SK-N-SH treated with all-trans-retinoic acid at 6 μM for 48 hours (cell line): ENCODE measurements around the gene VPREB1.
"Not testable (repeated sequence)": the region's sequence is repeated elsewhere in the genome, so short reads cannot be mapped to it uniquely, and the experiment has no call there.

Source experiments
- ATAC-seq: fragments of 200-7000 bp; cut with Tn5 transposase; 3 replicates; pipeline ENCODE4 v1.9.1; 2020; ENCODE audit warnings: mild to moderate bottlenecking, moderate library complexity

The VPREB1 gene

DNA sequence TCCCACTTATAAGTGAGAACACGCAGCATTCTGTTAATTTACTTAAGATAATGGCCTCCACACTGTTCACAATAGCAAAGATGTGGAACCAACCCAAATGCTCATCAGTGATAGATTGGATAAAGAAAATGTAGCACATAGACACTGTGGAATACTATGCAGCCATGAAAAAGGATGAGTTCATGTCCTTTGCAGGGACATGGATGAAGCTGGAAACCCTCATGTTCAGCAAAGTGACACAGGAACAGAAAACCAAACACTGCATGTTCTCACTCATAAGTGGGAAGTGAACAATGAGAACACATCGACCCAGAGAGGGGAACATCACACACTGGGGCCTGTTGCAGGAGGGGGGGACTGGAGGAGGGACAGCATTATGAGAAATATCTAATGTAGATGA, 15.6 kb downstream of the VPREB1 start:
- not testable (repeated sequence) for ATAC-seq

DNA sequence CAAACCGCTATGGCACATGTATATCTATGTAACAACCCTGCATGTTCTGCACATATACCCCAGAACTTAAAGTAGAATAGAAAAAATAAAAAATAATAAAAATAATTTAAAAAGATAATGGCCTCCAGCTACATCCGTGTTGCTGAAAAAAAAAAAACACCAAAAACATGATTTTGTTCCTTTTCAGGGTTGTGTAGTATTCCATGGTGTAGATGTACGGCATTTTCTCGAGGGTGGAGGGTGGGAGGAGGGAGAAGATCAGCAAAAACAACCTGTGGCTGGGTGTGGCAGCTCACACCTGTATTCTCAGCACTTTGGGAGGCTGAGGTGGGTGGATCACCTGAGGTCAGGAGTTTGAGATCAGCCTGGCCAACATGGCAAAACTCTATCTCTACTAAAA, 16.0 kb downstream of the VPREB1 start:
- ATAC-seq, result not testable (repeated sequence)

- ATAC-seq, result not testable (repeated sequence)
These were observed 17.9 kb downstream of the VPREB1 start for GRCh38 chr22:22262332-22263074.

GRCh38 chr22:22263823-22264222, 19.2 kb downstream of the VPREB1 start:
- not testable (repeated sequence) for ATAC-seq

DNA sequence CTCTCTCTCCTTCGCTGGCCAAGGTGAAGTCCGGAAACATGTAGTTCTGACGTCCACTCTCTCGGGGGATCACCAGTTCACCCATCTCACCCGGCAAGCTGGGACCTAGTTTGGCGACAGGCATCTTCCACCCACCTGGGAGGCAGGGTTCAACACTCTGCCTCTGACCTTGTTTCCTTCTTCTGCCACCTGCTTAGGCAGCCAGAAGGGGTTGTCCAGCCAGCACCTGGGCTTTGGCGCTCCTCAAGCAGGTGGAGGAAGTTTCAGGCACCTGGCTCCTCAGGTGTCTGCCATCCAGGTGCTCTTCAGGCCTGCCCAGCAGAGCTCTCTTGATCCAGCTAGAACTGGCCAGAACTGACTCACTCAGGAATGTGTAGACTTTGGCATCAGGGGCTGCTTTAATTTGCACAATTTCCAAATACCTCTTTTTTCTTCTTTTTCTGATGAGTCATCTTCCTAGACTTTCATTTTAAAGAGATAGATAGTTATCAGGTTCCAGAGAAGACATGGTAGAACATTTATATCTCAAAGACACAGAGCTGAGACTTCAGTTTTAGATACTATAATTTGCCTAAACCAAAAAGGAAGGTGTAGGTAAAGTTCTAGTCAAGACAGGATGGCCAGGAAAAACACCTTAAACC, 25.6 kb downstream of the VPREB1 start:
- not testable (repeated sequence) for ATAC-seq

GRCh38 chr22:22277423-22277822, 32.8 kb downstream of the VPREB1 start:
- ATAC-seq, result not testable (repeated sequence)

DNA sequence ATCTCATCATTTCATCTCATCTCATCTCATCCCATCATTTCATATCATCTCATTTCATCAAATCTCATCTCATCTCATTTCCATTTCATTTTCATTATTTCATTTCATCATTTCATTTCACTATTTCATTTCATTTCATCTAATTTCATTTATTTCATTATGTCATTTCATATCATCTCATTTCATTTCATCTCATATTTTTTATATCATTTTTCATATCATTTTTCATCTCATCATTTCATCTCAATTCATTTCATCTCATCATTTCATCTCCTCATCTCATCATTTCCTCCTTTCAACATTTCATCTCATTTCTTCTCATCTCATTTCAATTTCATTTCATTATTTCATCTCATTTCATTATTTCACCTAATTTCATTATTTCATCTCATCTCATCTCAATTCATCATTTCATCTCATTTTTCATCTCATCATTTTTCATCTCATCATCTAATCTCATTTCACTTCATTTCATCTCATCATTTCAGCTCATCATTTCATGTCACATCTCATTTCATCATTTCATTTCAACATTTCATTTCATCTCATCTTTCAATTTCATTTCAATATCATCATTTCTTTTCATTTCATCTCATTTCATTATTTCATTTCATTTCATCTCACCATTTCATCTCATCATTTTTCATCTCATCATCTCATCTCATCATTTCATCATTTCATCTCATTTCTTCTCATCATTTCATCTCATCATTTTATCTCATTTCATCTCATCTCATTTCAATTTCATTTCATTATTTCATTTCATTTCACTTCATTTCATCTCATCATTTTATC, 40.6 kb downstream of the VPREB1 start:
- not testable (repeated sequence) for ATAC-seq

DNA sequence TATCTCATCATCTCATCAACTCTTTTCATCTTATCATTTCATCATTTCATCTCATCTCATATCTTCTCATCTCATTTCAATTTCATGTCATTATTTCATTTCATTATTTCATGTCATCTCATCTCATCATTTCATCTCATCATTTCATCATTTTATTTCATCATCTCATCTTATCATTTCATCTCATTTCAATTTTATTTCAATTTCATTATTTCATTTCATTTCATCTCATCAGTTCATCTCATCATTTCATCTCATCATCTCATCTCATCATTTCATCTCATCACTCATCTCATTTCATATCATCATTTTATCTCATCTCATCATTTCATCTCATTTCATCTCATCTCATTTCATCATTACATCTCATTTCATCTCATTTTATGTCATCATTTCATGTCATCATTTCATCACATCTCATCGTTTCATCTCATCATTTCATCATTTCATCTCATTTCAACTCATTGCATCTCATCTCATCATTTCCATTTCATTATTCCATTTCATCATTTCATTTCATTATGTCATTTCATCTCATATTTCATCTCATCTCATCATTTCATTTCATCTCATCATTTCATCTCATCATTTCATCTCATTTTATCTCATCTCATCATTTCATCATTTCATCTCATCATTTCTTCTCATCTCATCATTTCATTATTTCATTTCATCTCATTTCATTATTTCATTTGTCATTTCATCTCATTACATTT, 42.0 kb downstream of the VPREB1 start:
- ATAC-seq, result not testable (repeated sequence)

- ATAC-seq, result not testable (repeated sequence)
These were observed 42.6 kb downstream of the VPREB1 start for GRCh38 chr22:22287106-22287626.

DNA sequence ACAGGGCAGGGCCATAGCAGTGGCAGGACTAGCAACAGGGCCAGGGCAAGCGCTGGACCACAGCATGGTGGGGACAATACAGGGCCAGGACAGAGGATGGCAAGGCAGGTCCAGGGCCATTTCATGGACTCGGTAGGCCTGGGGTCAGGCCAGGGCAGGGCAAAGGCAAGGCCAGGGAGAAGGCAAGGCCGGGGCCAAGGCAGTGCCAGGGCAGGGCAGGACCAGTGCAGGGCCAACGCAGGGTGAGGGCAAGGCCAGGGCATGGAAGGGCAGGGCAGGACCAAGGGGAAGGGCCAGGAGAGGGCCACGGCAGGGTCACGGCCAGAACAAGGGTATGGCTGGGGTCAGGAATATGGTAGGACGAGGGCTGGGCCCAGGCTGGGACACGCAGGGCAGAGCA, 45.1 kb downstream of the VPREB1 start:
- ATAC-seq, result not testable (repeated sequence)

DNA sequence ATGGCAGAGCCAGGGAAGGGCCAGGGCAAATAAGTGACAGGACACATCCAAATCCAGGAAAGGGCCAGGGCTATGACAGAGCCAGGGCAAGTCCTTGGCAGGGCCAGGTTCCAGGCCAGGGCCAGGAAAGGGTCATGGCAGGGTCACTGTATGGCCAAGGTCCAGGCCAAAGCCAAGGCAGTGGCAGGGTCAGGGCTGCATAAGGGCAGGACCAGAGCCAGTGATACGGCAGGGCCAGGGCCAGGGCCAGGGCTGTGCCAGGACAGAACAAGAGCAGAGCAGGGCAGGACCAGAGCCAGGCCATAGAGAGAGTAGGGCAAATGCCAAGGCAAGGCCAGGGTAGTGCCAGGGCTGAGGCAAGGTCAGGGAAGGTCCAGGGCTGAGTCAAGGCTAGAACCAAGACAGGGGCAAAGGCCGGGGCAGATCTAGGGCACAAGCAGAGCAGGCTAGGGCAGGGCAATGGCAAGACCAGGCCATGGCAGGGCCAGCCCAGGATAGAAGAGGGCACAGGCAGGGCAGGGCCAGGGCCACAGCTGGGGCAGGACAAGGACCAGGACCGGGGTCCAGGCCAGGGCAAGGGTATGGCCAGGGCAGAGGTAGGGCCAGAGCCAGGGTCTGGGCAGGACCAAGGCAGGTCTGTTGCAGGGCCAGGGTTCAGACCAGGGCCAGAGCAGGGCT, 46.7 kb downstream of the VPREB1 start:
- ATAC-seq, result not testable (repeated sequence)

GRCh38 chr22:22292656-22293055, 48.1 kb downstream of the VPREB1 start:
- ATAC-seq, result not testable (repeated sequence)

GRCh38 chr22:22293436-22293835, 48.9 kb downstream of the VPREB1 start:
- not testable (repeated sequence) for ATAC-seq

DNA sequence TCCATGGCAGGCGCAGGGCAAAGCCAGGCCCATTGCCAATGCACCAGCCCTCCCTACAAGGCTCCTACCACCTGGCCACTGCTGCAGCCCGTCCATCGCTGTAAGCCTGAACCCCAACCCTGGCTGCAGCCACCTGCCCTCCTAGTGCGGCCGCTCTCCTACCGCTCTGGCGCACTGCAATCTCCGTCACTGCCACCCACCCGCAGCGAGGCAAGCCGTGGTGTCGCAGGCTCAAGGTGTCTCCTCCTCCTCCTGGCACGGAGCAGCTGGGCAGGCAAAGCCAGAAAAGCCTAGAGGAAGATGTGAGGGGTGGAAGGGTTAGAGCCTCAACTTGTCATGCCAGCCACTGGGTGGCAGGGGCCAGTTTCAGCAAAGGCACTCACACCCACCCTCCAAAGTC, 50.1 kb downstream of the VPREB1 start:
- not testable (repeated sequence) for ATAC-seq
